HEK293T (cell line): ENCODE results near the gene PTPRM.

Source experiments
- CTCF ChIA-PET: fragments of 350-600 bp; formaldehyde crosslinking; extraction: SDS; loops from one replicate; lab custom pipeline; 2021; ENCODE audit warnings: antibody characterized with exemption, inconsistent platforms; lab: Yijun Ruan, JAX
- POLR2A ChIA-PET: fragments of 350-600 bp; formaldehyde crosslinking; extraction: SDS; loops from one replicate; lab custom pipeline; 2020; ENCODE audit warnings: antibody characterized with exemption, inconsistent platforms; lab: Yijun Ruan, JAX
- DNase-seq: peaks from one replicate; pipeline ENCODE4 v3.0.0; 2012; ENCODE audit warnings: mixed read lengths; ENCODE audit errors: extremely low spot score
- ARNT ChIP-seq: fragments of 450-650 bp; IDR thresholded peaks from 2 replicates; pipeline ENCODE4 v1.6.1; 2017; ENCODE audit warnings: mild to moderate bottlenecking
- BHLHE40 ChIP-seq: fragments of 450-650 bp; IDR thresholded peaks from 2 replicates; pipeline ENCODE4 v1.6.1; 2016; ENCODE audit warnings: mild to moderate bottlenecking, moderate library complexity, borderline replicate concordance
- CTBP1 ChIP-seq: fragments of 450-650 bp; IDR thresholded peaks from 2 replicates; pipeline ENCODE4 v1.6.1; 2016; ENCODE audit warnings: borderline replicate concordance
- ELF4 ChIP-seq: fragments of 450-650 bp; IDR thresholded peaks from 2 replicates; pipeline ENCODE4 v1.6.1; 2017; ENCODE audit warnings: antibody characterized with exemption
- FOXA1 ChIP-seq: fragments of 450-650 bp; IDR thresholded peaks from 2 replicates; pipeline ENCODE4 v1.6.1; 2016; ENCODE audit warnings: mild to moderate bottlenecking
- FOXK2 ChIP-seq: fragments of 450-650 bp; IDR thresholded peaks from 2 replicates; pipeline ENCODE4 v1.6.1; 2016; ENCODE audit warnings: mild to moderate bottlenecking
- FOXM1 ChIP-seq: fragments of 450-650 bp; IDR thresholded peaks from 2 replicates; pipeline ENCODE4 v1.6.1; 2017; ENCODE audit warnings: mild to moderate bottlenecking, borderline replicate concordance
- HDGF ChIP-seq: fragments of 450-650 bp; IDR thresholded peaks from 2 replicates; pipeline ENCODE4 v1.6.1; 2017; ENCODE audit warnings: antibody characterized with exemption, borderline replicate concordance
- L3MBTL2 ChIP-seq: fragments of 450-650 bp; conservative IDR thresholded peaks from 2 replicates; pipeline ENCODE4 v1.6.1; 2016; ENCODE audit warnings: mild to moderate bottlenecking
- LEF1 ChIP-seq: fragments of 450-650 bp; IDR thresholded peaks from 2 replicates; pipeline ENCODE4 v1.6.1; 2017; ENCODE audit warnings: mild to moderate bottlenecking, borderline replicate concordance
- NFRKB ChIP-seq: fragments of 450-650 bp; IDR thresholded peaks from 2 replicates; pipeline ENCODE4 v1.6.1; 2016; ENCODE audit warnings: mild to moderate bottlenecking, moderate library complexity
- PKNOX1 ChIP-seq: fragments of 450-650 bp; IDR thresholded peaks from 2 replicates; pipeline ENCODE4 v1.6.1; 2016
- SP1 ChIP-seq: fragments of 450-650 bp; IDR thresholded peaks from 2 replicates; pipeline ENCODE4 v1.6.1; 2017
- SUZ12 ChIP-seq: fragments of 450-650 bp; IDR thresholded peaks from 2 replicates; pipeline ENCODE4 v1.6.1; 2016; ENCODE audit warnings: mild to moderate bottlenecking
- TARDBP ChIP-seq: fragments of 450-650 bp; IDR thresholded peaks from 2 replicates; pipeline ENCODE4 v1.6.1; 2016
- ZNF384 ChIP-seq: fragments of 450-650 bp; IDR thresholded peaks from 2 replicates; pipeline ENCODE4 v1.6.1; 2016

PTPRM gene

GRCh38 chr18:8454136-8454535 is 887.0 kb downstream of the PTPRM start:
- no peak for DNase-seq
- CTCF ChIA-PET, result no interaction called here
- no peak for TF ChIP-seq CTBP1
- TF ChIP-seq PKNOX1, result no peak
- no peak for TF ChIP-seq FOXM1
- TF ChIP-seq BHLHE40, result no peak
- TF ChIP-seq ARNT, result no peak
- TF ChIP-seq ZNF384, result no peak
- TF ChIP-seq TARDBP, result no peak
- no peak for TF ChIP-seq LEF1
- no peak for TF ChIP-seq HDGF
- no peak for TF ChIP-seq SP1
- TF ChIP-seq L3MBTL2, result no peak
- TF ChIP-seq ELF4, result no peak
- TF ChIP-seq NFRKB, result no peak
- no peak for TF ChIP-seq FOXA1
- POLR2A ChIA-PET, result no interaction called here

- CTCF ChIA-PET, result no interaction called here
- POLR2A ChIA-PET, result no interaction called here
- no peak for DNase-seq
- TF ChIP-seq PKNOX1 (no peak), HDGF (no peak), NFRKB (no peak), L3MBTL2 (no peak), ARNT (no peak), FOXA1 (no peak), CTBP1 (no peak), BHLHE40 (no peak), TARDBP (no peak), FOXK2 (no peak), LEF1 (no peak), ELF4 (no peak), SP1 (no peak), FOXM1 (no peak), SUZ12 (no peak), ZNF384 (no peak)
These were observed 888.8 kb downstream of the PTPRM start for GRCh38 chr18:8455661-8456614.
